Right kidney (tissue), 9 donors: ENCODE measurements around the gene ATXN2L.
"Not testable (repeated sequence)": the region's sequence is repeated elsewhere in the genome, so short reads cannot be mapped to it uniquely, and the experiment has no call there.

Experiments
- DNase-seq: peaks from one replicate; pipeline ENCODE4 v3.0.0-alpha.2; 2016
- long read RNA-seq, 8 donors: transcript quantifications; one replicate each; lab custom pipeline, GENCODE V29; 2026

The ATXN2L gene, protein sequence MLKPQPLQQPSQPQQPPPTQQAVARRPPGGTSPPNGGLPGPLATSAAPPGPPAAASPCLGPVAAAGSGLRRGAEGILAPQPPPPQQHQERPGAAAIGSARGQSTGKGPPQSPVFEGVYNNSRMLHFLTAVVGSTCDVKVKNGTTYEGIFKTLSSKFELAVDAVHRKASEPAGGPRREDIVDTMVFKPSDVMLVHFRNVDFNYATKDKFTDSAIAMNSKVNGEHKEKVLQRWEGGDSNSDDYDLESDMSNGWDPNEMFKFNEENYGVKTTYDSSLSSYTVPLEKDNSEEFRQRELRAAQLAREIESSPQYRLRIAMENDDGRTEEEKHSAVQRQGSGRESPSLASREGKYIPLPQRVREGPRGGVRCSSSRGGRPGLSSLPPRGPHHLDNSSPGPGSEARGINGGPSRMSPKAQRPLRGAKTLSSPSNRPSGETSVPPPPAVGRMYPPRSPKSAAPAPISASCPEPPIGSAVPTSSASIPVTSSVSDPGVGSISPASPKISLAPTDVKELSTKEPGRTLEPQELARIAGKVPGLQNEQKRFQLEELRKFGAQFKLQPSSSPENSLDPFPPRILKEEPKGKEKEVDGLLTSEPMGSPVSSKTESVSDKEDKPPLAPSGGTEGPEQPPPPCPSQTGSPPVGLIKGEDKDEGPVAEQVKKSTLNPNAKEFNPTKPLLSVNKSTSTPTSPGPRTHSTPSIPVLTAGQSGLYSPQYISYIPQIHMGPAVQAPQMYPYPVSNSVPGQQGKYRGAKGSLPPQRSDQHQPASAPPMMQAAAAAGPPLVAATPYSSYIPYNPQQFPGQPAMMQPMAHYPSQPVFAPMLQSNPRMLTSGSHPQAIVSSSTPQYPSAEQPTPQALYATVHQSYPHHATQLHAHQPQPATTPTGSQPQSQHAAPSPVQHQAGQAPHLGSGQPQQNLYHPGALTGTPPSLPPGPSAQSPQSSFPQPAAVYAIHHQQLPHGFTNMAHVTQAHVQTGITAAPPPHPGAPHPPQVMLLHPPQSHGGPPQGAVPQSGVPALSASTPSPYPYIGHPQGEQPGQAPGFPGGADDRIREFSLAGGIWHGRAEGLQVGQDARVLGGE
- long read RNA-seq, donor 1, partial matches to known transcripts, result 0 of 1 reads
- long read RNA-seq, donor 1, other reads (novel, unspliced or antisense), result 0 of 1 reads
- long read RNA-seq, donor 2, partial matches to known transcripts, result 0 of 4 reads
- long read RNA-seq, donor 2, other reads (novel, unspliced or antisense), result 0 of 4 reads
- long read RNA-seq, donor 3, partial matches to known transcripts, result 39 of 42 reads
- long read RNA-seq, donor 3, other reads (novel, unspliced or antisense), result 0 of 42 reads
- long read RNA-seq, donor 4, partial matches to known transcripts, result 7 of 12 reads
- long read RNA-seq, donor 4, other reads (novel, unspliced or antisense), result 0 of 12 reads
- long read RNA-seq, donor 5, full-length matches to known transcripts, result 6 of 6 reads
- long read RNA-seq, donor 5, partial matches to known transcripts, result 0 of 6 reads
- long read RNA-seq, donor 5, other reads (novel, unspliced or antisense), result 0 of 6 reads
- long read RNA-seq, donor 6, full-length matches to known transcripts, result 6 of 11 reads
- long read RNA-seq, donor 6, partial matches to known transcripts, result 5 of 11 reads
- long read RNA-seq, donor 6, other reads (novel, unspliced or antisense), result 0 of 11 reads
- long read RNA-seq, donor 7, result 0 reads
- long read RNA-seq, donor 8, full-length matches to known transcripts, result 5 of 10 reads
- long read RNA-seq, donor 8, partial matches to known transcripts, result 5 of 10 reads
- long read RNA-seq, donor 8, other reads (novel, unspliced or antisense), result 0 of 10 reads

- peak; percentile 99 for DNase-seq
Measured at GRCh38 chr16:28822520-28823290, at the start of gene ATXN2L. Gene ATXN2L (plus strand): TSS chr16:28822999. CDS start chr16:28823260, 261 bp downstream.

- DNase-seq, result not testable (repeated sequence)
Measured at GRCh38 chr16:28781697-28782096, 41.1 kb upstream of the ATXN2L start.

GRCh38 chr16:28782357-28782756, 40.4 kb upstream of the ATXN2L start:
- not testable (repeated sequence) for DNase-seq

DNA sequence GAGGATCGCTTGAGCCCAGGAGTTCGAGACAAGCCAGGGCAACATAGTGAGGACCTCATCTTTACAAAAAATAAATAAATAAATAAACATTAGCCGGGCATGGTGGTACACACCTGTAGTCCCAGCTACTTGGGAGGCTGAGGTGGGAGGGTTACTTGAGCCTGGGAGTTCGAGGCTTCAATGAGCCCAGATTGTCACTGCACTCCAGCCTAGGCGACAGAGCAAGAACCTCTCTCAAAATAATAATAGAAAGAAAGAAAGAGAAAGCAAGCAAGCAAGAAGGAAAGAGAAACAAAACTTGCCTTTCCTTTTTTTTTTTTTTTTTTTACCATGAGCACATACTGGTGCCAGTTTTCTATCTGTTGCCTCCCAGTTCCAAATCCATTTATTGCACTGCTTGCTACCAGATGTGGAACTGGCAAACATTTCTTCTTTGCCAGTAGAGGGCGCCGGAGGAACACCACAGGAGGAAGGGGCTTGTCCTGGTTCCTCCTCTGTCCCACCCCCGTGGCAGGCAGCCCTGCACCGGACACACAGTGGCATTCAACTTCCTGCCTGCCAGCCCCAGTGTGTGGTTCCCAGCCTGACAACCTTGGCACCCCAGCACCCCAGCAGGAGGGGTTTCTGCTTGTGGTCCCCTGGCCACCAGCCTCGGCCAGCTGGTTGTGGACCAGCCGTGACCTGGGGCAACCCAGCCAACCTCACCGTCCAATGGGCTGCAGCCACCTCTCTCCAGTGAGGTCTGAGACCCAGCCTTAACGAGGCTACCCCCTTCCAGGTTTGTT, 20.4 kb upstream of the ATXN2L start:
- not testable (repeated sequence) for DNase-seq

DNA sequence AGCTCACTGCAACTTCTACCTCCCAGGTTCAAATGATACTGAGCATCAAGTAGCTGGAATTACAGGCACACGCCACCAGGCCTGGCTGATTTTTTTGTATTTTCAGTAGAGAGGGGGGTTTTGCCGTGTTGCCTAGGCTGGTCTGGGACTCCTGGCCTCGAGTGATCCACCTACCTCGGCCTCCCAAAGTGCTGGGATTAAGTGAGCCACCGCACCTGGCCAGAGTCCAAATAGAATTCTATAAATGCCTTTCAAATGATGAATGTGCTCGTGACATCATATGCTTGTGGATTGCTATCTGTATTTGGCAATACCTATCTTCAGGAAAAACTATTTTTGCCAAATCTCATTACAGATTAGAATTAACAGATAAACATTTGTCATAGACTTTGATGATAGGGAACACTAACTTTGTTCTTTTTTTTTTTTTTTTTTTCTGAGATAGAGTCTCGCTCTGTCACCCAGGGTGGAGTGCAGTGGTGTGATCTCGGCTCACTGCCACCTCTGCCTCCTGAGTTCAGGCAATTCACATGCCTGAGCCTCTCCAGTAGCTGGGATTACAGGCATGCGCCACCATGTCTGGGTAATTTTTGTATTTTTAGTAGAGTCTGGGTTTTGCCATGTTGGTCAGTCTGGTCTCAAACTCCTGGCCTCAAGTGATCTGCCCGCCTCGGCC, 15.2 kb upstream of the ATXN2L start:
- DNase-seq, result not testable (repeated sequence)

- no peak for DNase-seq
Measured at GRCh38 chr16:28820016-28820415, 2.8 kb upstream of the ATXN2L start.

DNA sequence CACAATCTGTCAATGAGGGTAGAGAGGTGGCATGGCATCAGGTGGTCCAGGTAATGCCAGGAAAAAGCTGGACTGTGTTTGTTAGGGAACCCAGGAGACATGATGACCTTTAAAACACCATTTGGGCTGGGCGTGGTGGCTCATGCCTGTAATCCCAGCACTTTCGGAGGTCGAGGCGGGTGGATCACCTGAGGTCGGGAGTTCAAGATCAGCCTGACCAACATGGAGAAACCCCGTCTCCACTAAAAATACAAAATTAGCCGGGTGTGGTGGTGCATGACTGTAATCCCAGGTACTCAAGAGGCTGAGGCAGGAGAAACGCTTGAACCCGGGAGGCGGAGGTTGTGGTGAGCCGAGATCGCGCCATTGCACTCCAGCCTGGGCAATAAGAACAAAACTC, 2.3 kb upstream of the ATXN2L start:
- DNase-seq, result not testable (repeated sequence)

GRCh38 chr16:28821874-28822519, 802 bp upstream of the ATXN2L start:
- no peak for DNase-seq

DNA sequence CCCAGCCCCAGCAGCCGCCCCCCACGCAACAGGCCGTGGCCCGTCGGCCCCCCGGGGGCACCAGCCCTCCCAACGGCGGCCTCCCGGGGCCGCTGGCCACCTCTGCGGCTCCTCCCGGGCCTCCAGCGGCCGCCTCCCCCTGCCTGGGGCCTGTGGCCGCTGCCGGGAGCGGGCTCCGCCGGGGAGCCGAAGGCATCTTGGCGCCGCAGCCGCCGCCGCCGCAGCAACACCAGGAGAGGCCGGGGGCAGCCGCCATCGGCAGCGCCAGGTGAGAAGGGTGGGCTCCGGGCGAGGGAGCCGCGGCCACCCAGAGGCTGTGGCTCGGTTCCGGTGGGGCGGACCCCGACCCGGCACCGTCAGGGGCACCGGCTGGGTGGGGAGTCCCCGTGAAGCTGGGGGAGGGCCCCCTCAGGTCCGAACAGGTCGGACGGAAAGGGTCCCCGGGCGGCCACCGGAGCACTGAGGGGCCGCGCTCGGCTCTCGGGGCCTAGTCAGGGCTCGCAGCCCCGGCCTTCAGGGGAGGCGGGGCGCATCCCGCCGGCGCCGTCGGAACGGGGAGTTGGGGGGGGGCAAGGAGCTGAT, 583 bp downstream of the ATXN2L start:
- peak; percentile 80 for DNase-seq

DNA sequence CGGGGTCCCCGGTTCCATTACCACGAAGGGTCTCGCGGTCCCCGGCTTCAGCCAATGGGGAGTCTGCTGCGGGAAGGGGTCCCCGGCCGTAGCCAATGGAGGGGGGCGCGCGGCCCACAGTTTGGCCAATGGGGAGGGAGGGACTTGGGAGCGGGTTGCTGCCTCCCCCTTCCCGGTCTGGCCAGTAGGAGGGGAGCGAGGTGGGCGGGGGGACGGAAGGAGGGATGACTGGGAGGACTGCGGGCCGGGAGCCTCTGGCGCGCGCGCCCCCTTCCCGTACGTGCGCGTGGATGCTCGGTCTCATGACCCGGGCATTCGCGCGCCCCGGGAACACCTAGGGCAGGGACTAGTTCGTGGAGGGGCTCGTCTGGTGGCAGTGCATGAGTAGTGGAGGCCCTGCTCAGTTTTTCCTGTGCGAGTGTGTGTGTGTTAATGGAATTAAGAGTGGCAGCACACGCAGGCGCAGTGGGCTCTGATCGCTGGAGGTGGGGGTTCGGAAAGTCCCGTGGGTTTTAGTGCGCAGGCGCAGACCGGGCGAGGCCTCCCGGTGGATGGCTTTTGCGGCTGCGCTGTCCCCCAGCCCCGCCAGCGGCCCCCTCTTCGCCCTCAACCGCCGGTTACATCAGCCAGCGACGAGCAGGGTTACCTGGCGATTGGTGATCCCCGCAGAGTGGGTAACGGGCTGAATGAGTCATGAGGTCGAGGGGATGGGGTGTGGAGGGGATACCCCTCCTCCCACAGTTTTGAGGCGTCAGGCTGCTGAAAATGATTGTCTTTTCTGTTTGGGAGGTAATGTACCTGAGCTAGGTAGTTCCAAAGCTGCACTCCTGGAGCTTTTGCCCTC, 1.3 kb downstream of the ATXN2L start:
- peak; percentile 99 for DNase-seq

DNA sequence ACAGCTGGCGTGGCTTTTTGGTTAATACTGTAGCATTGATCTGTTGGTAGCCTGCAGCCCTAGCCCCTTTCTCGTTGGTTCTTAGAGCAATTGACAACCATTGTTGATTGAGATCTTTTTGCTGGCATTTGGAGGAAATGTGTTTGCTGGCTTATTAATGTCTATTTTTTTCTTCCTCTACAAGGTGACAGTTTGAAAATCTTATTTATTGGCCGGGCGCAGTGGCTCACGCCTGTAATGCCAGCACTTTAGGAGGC, 1.8 kb downstream of the ATXN2L start:
- no peak for DNase-seq

DNA sequence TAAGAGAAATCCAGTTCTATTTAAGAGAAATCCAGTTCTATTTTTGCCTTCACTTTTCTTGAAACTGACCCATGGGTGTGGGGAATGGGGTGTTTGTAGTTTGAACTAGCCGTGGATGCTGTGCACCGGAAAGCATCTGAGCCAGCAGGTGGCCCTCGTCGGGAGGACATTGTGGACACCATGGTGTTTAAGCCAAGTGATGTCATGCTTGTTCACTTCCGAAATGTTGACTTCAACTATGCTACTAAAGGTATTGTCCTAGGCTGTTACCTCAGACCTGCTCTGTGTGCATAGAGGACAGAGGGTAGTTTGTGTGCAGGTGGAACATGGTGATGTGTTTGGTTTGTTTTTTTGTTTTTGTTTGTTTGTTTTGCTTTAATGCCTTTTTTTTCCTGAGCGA, 3.3 kb downstream of the ATXN2L start:
- no peak for DNase-seq

GRCh38 chr16:28829747-28830146, 6.9 kb downstream of the ATXN2L start:
- no peak for DNase-seq

GRCh38 chr16:28830531-28830930, 7.7 kb downstream of the ATXN2L start:
- no peak for DNase-seq

DNA sequence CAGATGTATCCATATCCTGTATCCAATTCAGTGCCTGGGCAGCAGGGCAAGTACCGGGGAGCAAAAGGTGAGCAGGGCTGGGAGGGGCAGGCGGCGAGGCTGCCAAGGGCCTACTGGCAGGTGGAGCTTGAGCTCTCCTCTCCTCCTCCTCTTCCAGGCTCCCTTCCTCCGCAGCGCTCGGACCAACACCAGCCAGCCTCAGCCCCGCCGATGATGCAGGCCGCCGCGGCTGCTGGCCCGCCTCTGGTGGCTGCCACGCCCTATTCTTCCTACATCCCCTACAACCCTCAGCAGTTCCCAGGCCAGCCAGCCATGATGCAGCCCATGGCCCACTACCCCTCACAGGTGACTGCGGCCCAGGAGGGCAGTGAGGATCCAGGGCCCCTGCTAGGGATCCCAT, 11.6 kb downstream of the ATXN2L start:
- no peak for DNase-seq

DNA sequence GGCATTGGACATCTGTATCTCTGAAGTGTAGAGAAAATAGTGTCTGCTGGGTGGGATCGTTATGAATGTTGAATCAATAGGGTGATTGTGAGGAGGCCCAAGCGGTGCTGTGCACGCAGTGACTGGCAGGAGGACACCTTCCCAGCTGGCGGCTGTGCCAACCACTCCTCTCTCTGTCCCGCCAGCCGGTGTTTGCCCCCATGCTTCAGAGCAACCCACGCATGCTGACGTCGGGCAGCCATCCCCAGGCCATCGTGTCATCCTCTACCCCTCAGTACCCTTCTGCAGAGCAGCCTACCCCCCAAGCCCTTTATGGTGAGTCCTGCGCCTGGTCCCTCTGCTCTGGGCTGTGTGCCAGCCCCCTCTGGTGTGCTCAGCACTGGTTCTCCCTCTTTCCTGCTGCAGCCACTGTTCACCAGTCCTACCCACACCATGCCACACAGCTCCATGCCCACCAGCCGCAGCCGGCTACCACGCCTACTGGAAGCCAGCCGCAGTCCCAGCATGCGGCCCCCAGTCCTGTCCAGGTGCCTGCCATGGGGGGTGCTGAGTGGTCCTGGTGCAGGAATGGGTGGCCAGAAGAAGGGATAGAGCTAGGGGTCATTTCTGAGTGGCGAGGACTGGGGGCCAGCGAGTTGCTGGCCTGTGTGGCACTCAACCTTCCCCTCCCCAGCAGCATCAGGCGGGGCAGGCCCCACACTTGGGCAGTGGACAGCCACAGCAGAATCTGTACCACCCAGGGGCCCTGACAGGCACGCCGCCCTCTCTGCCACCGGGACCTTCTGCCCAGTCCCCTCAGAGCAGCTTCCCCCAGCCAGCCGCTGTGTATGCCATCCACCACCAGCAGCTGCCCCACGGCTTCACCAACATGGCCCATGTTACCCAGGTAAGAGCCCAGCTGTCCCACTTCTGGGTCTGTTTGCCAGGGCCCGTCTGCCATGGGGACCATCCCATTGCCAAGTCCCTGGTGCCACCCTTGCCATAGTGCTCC, 12.4 kb downstream of the ATXN2L start:
- DNase-seq, result no peak
